ENCODE results near the gene PIAS4. TPM values are rescaled to one million over a fixed set of nuclear protein-coding genes. Genes with fewer than 3 reads are reported as not detected.
"Not testable (repeated sequence)": the region's sequence is repeated elsewhere in the genome, so short reads cannot be mapped to it uniquely, and the experiment has no call there.

The PIAS4 gene
- total RNA-seq, 1 donor from 2014 or later: 56.3 TPM

DNA sequence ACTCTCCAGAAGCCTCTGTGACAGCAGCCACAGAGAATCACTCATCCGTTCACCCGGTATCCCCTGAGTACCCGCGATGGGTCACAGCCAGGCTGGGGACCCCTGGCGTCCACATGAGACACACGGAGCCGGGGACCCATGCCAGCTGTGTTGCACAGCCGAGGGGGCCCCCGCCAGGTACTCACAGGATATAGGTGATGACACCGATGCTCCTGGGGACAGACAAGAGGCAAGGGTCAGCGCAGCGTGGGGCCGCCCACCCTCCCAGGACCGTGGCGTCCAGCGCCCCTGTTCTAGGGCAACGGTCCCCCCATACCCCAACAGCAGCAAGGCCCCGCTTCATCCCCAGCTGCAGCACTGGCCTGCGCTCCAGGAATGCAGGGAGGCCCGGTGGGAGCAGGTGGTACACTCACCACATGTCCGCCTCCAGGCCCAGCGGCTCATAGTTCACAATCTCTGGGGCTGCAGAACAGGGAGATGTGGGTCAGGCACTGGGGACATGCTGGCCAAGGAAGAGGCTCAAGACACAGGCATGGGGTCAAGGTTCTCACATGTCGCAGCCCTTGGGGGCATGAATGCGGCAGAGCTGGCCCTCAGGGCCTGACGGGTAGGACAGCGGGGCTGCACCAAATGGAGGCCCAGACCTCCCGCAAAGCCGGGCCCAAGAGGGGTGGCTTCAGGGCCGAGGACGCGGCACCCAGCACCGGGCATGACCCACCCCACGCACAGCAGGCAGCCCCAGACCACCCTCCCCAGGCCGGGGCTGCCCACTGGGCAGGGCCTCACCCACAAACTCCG is 43.9 kb upstream of the PIAS4 start:
- Mint-ChIP-seq H3K4me1 (ENCODE audit: low read depth) (peaks cover 5% of the 10 kb centered on the region), H3K36me3 (ENCODE audit: insufficient read depth) (peaks cover 17% of the 10 kb centered on the region), H3K4me3 (ENCODE audit: low read depth) (no peak overlapping the region), H3K9me3 (ENCODE audit: low read depth) (no peaks in the 10 kb centered on the region), H3K27ac (peak overlapping the region; percentile 71), H3K27me3 (no peaks in the 10 kb centered on the region)
- TF ChIP-seq, protein P1, sequence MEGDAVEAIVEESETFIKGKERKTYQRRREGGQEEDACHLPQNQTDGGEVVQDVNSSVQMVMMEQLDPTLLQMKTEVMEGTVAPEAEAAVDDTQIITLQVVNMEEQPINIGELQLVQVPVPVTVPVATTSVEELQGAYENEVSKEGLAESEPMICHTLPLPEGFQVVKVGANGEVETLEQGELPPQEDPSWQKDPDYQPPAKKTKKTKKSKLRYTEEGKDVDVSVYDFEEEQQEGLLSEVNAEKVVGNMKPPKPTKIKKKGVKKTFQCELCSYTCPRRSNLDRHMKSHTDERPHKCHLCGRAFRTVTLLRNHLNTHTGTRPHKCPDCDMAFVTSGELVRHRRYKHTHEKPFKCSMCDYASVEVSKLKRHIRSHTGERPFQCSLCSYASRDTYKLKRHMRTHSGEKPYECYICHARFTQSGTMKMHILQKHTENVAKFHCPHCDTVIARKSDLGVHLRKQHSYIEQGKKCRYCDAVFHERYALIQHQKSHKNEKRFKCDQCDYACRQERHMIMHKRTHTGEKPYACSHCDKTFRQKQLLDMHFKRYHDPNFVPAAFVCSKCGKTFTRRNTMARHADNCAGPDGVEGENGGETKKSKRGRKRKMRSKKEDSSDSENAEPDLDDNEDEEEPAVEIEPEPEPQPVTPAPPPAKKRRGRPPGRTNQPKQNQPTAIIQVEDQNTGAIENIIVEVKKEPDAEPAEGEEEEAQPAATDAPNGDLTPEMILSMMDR (IDR thresholded peaks at IDR 0.05; ENCODE audit: unreplicated experiment): no peak
- no peak for DNase-seq (ENCODE audit: low spot score, unreplicated experiment)

DNA sequence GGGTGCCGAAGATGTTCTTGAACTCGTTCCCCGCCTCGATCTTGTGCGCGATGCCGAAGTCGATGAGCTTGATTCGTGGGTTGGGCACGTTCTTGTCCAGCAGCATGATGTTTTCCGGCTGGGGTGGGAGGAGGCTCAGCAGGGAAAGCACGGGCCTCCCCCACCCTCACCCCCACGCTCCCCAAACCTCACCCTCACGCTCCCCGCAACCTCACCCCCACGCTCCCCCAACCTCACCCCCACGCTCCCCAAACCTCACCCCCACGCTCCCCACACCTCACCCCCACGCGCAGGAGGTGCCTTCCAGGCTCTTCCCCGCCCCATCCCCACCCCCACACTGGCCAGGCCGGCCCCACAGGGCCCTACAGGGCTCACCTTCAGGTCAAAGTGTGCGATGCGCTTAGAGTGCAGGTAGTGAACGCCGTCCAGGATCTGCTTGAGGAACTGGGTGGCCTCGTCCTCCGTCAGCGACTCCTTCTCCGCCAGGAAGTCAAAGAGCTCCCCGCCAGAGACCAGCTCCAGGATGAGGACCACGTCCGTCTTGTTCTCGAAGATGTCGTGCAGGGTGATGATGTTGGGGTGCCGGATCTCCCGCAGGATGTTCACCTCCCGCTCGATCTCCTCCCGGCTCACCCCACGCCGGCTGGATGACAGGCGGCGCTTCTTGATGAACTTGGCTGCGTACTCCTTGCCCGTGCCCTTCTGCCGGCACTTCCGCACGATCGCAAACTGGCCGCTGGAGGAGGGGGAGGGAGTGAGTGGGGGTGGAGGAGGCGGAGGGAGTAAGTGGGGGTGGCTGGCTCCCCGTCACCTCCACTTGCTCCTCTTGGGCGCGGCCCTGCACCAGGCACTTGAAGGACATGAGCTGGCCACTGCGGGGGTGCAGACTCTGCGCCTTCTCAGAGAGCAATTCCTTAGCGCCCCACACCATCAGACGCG is 43.0 kb upstream of the PIAS4 start:
- no peaks in the 10 kb centered on the region for H3K27me3 Mint-ChIP-seq
- TF ChIP-seq, protein P1 (IDR thresholded peaks at IDR 0.05; ENCODE audit: unreplicated experiment): no peak
- H3K9me3 Mint-ChIP-seq (ENCODE audit: low read depth): no peaks in the 10 kb centered on the region
- H3K27ac Mint-ChIP-seq: peak overlapping the region; percentile 71
- no peak for DNase-seq (ENCODE audit: low spot score, unreplicated experiment)
- H3K4me1 Mint-ChIP-seq (ENCODE audit: low read depth): peaks cover 13% of the 10 kb centered on the region
- peaks cover 19% of the 10 kb centered on the region for H3K36me3 Mint-ChIP-seq (ENCODE audit: insufficient read depth)
- no peak overlapping the region for H3K4me3 Mint-ChIP-seq (ENCODE audit: low read depth)

DNA sequence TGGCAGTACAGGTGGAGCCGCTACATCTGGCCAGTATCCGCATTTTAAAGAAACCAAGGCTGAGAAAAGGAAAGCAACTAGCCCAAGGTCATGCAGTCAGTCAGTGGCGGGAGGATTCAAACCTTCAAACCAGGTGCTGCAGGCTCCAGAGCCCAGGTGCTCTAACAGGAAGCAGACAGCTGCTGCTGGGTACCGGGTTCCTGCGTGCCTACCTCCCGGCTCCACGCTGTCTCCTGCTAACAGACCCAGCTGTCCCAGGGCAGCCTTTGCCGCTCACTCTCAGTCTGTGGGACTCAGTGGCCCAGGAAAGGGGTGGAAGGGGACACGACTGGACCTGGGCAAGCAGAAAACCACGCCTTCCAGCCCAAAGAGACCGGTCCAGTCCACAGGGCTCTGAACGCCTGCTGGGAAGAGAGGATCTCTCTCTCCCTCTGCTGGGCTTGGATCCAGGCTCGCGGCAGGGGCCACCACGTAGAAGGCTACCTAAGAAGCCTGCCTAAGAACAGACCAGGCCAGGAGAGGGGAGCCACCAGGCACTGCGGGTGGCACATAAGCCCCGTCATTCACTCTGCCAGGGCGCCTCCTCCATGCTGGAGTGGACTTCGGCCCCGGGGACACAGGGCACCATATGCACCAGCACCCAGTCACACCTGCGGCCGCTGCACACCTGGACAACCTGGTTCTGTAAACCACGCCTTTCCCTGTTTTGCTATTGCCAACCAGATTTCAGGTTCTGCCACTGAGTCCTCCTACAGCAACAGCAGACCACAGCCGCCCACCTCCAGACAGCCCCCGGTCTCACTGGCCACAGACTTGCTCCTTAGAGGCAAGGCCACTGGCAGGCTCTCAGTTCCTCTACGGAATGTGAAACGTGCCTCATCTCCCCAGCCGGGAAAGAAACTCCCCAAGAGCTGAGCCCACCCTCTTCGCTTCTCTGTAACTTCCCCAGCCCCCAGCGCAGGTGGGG is 41.2 kb upstream of the PIAS4 start:
- no peak overlapping the region for H3K4me3 Mint-ChIP-seq (ENCODE audit: low read depth)

DNA sequence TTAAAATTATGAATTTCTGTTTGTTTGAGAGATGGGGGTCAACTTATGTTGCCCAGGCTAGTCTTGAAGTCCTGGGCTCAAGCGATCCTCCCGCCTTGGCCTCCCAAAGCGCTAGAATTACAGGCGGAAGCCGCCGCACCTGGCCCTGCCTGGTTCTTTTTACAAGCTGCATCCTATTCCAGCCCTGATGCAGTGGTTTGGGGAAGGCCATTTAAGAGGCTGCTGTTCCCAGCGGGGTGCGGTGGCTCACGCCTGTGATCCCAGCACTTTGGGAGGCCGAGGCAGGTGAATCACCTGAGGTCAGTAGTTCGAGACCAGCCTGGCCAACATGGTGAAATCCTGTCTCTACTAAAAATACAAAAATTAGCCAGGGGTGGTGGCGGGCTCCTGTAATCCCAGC is 39.6 kb upstream of the PIAS4 start:
- H3K36me3 Mint-ChIP-seq (ENCODE audit: insufficient read depth): peaks cover 20% of the 10 kb centered on the region
- DNase-seq (ENCODE audit: low spot score, unreplicated experiment): not testable (repeated sequence)
- peak overlapping the region; percentile 89 for H3K4me3 Mint-ChIP-seq (ENCODE audit: low read depth)

More for the DNA sequence above, 41.2 kb upstream of the PIAS4 start:
- Mint-ChIP-seq H3K36me3 (ENCODE audit: insufficient read depth) (peaks cover 22% of the 10 kb centered on the region), H3K27ac (peak overlapping the region; percentile 84), H3K27me3 (no peaks in the 10 kb centered on the region), H3K9me3 (ENCODE audit: low read depth) (no peaks in the 10 kb centered on the region), H3K4me1 (ENCODE audit: low read depth) (peaks cover 24% of the 10 kb centered on the region)
- DNase-seq (ENCODE audit: low spot score, unreplicated experiment): no peak
- TF ChIP-seq, protein P1 (IDR thresholded peaks at IDR 0.05; ENCODE audit: unreplicated experiment): no peak

DNA sequence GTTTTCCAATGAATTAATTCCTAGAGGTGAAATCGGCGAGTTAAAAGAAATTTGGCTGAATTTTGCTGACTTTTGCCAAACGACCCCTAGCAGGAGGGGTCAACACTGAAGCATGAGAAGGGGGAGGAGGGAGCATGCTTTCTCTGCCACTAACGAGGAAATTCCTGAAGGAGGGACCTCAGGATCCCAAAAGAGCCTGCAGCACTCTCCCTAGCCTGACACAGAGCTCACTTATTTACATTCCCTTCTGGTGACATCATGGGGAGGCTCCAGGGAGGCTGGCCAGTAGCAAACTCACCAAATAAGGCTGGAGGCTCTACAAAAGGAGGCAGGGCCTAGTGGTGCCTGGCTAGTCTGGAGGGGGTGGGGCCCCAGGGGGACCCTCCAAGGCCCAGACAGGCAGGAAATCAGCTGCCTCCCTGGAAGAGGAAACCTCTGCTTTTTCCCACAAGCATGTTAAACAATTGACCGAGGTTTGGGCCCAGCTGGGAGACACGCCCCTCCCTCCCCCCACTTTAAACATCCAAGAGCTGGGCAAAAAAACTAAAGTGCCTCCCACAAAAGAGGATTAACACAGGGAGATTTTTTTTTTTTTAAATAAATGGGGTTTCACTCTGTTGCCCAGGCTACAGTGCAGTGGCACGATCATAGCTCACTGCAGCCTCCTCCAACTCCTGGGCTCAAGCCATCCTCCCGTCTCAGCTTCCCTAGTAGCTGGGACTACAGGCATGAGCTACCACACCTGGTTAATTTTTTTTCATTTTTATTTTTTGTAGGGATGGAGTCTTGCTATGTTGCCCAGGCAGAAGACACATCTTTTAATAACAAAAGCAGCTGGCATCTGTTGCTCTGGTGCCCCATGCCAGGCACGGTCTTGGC is 38.7 kb upstream of the PIAS4 start:
- Mint-ChIP-seq H3K27me3 (no peaks in the 10 kb centered on the region), H3K9me3 (ENCODE audit: low read depth) (no peaks in the 10 kb centered on the region), H3K4me3 (ENCODE audit: low read depth) (peak overlapping the region; percentile 89), H3K36me3 (ENCODE audit: insufficient read depth) (peaks cover 18% of the 10 kb centered on the region), H3K27ac (peak overlapping the region; percentile 99), H3K4me1 (ENCODE audit: low read depth) (peaks cover 25% of the 10 kb centered on the region)
- DNase-seq (ENCODE audit: low spot score, unreplicated experiment): peak; percentile 71
- TF ChIP-seq, protein P1 (IDR thresholded peaks at IDR 0.05; ENCODE audit: unreplicated experiment): no peak

More for the DNA sequence above, 39.6 kb upstream of the PIAS4 start:
- peak overlapping the region; percentile 99 for H3K27ac Mint-ChIP-seq
- H3K9me3 Mint-ChIP-seq (ENCODE audit: low read depth); H3K27me3 Mint-ChIP-seq: not testable (repeated sequence)
- H3K4me1 Mint-ChIP-seq (ENCODE audit: low read depth): peaks cover 25% of the 10 kb centered on the region

Data from progenitor cell of endocrine pancreas (in vitro differentiated cells).